HepG2 (cell line): ENCODE measurements around the gene SCARF1. TPM values are rescaled to one million over a fixed set of nuclear protein-coding genes. Genes with fewer than 3 reads are reported as not detected.

Source experiments
- CEBPZ ChIP-seq: IDR thresholded peaks from 2 replicates; pipeline ENCODE4 v1.6.1; 2012; ENCODE audit warnings: low read length, improper control_type of control experiment
- DR1 ChIP-seq: sonication (generic); formaldehyde crosslinking; IDR thresholded peaks from 2 replicates; pipeline ENCODE4 v1.8.0; 2021; ENCODE audit warnings: mild to moderate bottlenecking, missing genetic modification reagents, inconsistent platforms
- NCOA5 ChIP-seq: sonication (generic); formaldehyde crosslinking; IDR thresholded peaks from 2 replicates; pipeline ENCODE4 v1.4.0; 2020; ENCODE audit warnings: missing genetic modification reagents
- PAX8 ChIP-seq: sonication (generic); formaldehyde crosslinking; IDR thresholded peaks from 2 replicates; pipeline ENCODE4 v1.8.0; 2022; ENCODE audit warnings: mild to moderate bottlenecking, missing genetic modification reagents, borderline replicate concordance
- SIN3A ChIP-seq: IDR thresholded peaks from 2 replicates; pipeline ENCODE4 v1.6.1; 2011; ENCODE audit warnings: low read depth, mild to moderate bottlenecking, control low read depth, low read length, borderline replicate concordance
- TFAP4 ChIP-seq: sonication (generic); IDR thresholded peaks from 2 replicates; pipeline ENCODE4 v1.6.1; 2016; ENCODE audit warnings: low read depth, borderline replicate concordance
- ZMAT3 ChIP-seq: sonication (generic); formaldehyde crosslinking; conservative IDR thresholded peaks from 2 replicates; pipeline ENCODE4 v1.7.0; 2021; ENCODE audit warnings: missing genetic modification reagents
- ZNF33B ChIP-seq: sonication (generic); formaldehyde crosslinking; IDR thresholded peaks from 2 replicates; pipeline ENCODE4 v1.5.1; 2020; ENCODE audit warnings: mild to moderate bottlenecking, missing genetic modification reagents
- ZNF407 ChIP-seq: sonication (generic); formaldehyde crosslinking; IDR thresholded peaks from one replicate; pipeline ENCODE4 v1.5.1; 2020; ENCODE audit warnings: mild to moderate bottlenecking, missing genetic modification reagents; ENCODE audit errors: not compliant biosample characterization
- ZNF607 ChIP-seq: sonication (generic); formaldehyde crosslinking; IDR thresholded peaks from 2 replicates; pipeline ENCODE4 v1.5.1; 2020; ENCODE audit warnings: missing genetic modification reagents, mild to moderate bottlenecking, borderline replicate concordance
- ZNF850 ChIP-seq: sonication (generic); formaldehyde crosslinking; conservative IDR thresholded peaks from 2 replicates; pipeline ENCODE4 v1.9.0; 2021; ENCODE audit warnings: mild to moderate bottlenecking, missing genetic modification reagents
- ZXDC ChIP-seq: sonication (generic); formaldehyde crosslinking; IDR thresholded peaks from 2 replicates; pipeline ENCODE4 v1.5.0; 2020; ENCODE audit warnings: mild to moderate bottlenecking, missing genetic modification reagents
- polyA plus RNA-seq, 8 experiments: library from polyadenylated mRNA; depleted of rRNA in 3 of 8; stranded (reverse) in 7 of 8; unstranded in 1 of 8; fragments of >200 nt; fragmentation: Illumina TruSeq in 4 of 8; extraction: Trizol in 4 of 8; gene quantifications; 2 replicates each; pipeline versions ENCODE4 v1.2.1 to v1.2.3, GENCODE V29; 2011 to 2016; ENCODE audit warnings: low read depth in 4 of 8, missing spikeins in 1 of 8, mixed read lengths in 1 of 8; ENCODE audit not compliant: insufficient read depth in 1 of 8
- total RNA-seq, 5 experiments: library from RNA; depleted of rRNA; stranded (reverse); fragments of >200 nt; fragmentation: Illumina TruSeq; extraction: Trizol; gene quantifications; 2 replicates each; pipeline ENCODE4 v1.2.3, GENCODE V29; 2016; ENCODE audit warnings: low read depth in 1 of 5

The SCARF1 gene
- total and polyA plus RNA-seq, 2 of the 13 experiments (the other 11 are each of a cell fraction or from before 2014, with no cell fraction given) = 0.24 to 0.71 TPM

GRCh38 chr17:1648963-1649843, 3.7 kb upstream of the SCARF1 start (continued):
- TF ChIP-seq ZNF407 (CRISPR knock-in tag) = no peak
- TF ChIP-seq PAX8 (CRISPR knock-in tag) = peak; percentile 95
- 0 out of 2 replicates have a peak, but pooled peaks have one; percentile 42 for TF ChIP-seq ZNF607 (CRISPR knock-in tag)
- TF ChIP-seq CEBPZ = no peak
- peak; percentile 76; the same call in 1 of the 2 replicates for TF ChIP-seq TFAP4
- no peak for TF ChIP-seq NCOA5 (CRISPR knock-in tag)
- TF ChIP-seq ZNF33B = no peak
- peak; percentile 80; the same call in 1 of the 2 replicates for TF ChIP-seq SIN3A
- no peak for TF ChIP-seq ZMAT3
- no peak for TF ChIP-seq ZXDC (CRISPR knock-in tag)
- no peak for TF ChIP-seq DR1
- TF ChIP-seq ZNF850 (CRISPR knock-in tag) = no peak
